ENCODE data around the gene SEPTIN12. TPM values are rescaled to one million over a fixed set of nuclear protein-coding genes. Genes with fewer than 3 reads are reported as not detected.

SEPTIN12 gene
- total and polyA plus RNA-seq, 2 experiments from 2014 or later, result not detected

DNA sequence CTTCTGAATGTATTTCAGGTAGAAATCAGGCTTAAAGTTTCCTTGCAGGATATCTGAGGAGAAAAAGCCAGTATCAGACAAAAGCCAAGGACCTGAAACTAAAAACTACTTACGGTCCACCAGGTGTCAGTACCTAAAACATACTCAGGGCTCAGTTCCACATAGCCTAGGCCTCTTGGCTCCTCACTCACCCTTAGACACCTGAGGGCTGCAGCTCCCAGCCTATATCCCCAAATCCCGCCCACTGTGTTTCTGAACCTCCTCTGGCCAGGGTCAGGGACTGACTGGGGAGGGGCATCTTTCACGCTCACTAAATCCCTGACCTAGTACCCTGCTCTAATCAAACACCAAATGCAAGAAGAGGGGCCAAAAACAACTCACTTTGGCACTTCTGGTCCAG, 23.1 kb upstream of the SEPTIN12 start:
- 96% methylated on average over 3 of the region's 3 CpGs for WGBS (ENCODE audit: low lambda C conversion rate, missing lambda C conversion rate)
- TF ChIP-seq, protein P1, sequence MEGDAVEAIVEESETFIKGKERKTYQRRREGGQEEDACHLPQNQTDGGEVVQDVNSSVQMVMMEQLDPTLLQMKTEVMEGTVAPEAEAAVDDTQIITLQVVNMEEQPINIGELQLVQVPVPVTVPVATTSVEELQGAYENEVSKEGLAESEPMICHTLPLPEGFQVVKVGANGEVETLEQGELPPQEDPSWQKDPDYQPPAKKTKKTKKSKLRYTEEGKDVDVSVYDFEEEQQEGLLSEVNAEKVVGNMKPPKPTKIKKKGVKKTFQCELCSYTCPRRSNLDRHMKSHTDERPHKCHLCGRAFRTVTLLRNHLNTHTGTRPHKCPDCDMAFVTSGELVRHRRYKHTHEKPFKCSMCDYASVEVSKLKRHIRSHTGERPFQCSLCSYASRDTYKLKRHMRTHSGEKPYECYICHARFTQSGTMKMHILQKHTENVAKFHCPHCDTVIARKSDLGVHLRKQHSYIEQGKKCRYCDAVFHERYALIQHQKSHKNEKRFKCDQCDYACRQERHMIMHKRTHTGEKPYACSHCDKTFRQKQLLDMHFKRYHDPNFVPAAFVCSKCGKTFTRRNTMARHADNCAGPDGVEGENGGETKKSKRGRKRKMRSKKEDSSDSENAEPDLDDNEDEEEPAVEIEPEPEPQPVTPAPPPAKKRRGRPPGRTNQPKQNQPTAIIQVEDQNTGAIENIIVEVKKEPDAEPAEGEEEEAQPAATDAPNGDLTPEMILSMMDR (IDR thresholded peaks at IDR 0.05; ENCODE audit: poor library complexity), result no peak
- TF ChIP-seq EZH2 (IDR thresholded peaks at IDR 0.05; ENCODE audit: borderline replicate concordance) (no peak), EZH2phosphoT487 (IDR thresholded peaks at IDR 0.05; ENCODE audit: low read depth, severe bottlenecking, unreplicated experiment) (no peak)

DNA sequence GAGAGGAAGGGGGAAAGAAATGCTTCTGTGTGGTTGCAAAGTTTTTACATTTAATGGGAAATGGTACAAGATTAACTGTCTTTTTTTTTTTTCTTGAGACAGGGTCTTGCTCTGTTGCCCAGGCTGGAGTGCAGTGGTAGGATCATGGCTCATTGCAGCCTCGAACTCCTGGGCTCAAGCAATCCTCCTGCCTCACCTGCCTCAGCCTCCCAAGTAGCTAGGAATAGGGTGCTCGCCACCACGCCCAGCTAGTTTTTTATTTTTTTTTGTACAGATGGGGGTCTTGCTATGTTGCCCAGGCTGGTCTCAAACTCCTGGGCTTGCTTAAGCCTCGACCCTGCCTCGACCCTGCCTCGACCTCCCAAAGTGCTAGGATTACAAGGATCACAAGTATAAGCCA, 18.1 kb upstream of the SEPTIN12 start:
- Histone ChIP-seq H3K79me2 (no peaks in the 10 kb centered on the region), H3K4me3 (no peak overlapping the region), H3K4me2 (no peak overlapping the region), H3K27ac (no peak overlapping the region), H4K20me1 (ENCODE audit: insufficient read depth, poor library complexity, severe bottlenecking) (no peaks in the 10 kb centered on the region), H3K27me3 (no peaks in the 10 kb centered on the region), H3K9me3 (ENCODE audit: low read depth) (no peaks in the 10 kb centered on the region), H3K4me1 (ENCODE audit: insufficient read depth) (peaks cover 18% of the 10 kb centered on the region), H3K36me3 (replicated peaks; ENCODE audit: insufficient read depth, low read depth) (no peaks in the 10 kb centered on the region), H2AFZ (no peak overlapping the region), H3K9me2 (replicated peaks; ENCODE audit: insufficient read depth) (no peaks in the 10 kb centered on the region)
- 88% methylated on average over 6 of the region's 6 CpGs for WGBS (ENCODE audit: low lambda C conversion rate, missing lambda C conversion rate)
- DNase-seq (ENCODE audit: low spot score), result no peak
- TF ChIP-seq EZH2 (IDR thresholded peaks at IDR 0.05; ENCODE audit: borderline replicate concordance) (no peak), EZH2phosphoT487 (IDR thresholded peaks at IDR 0.05; ENCODE audit: low read depth, severe bottlenecking, unreplicated experiment) (no peak)
- TF ChIP-seq, protein P1 (IDR thresholded peaks at IDR 0.05; ENCODE audit: poor library complexity), result no peak

More for the DNA sequence above, 23.1 kb upstream of the SEPTIN12 start:
- Histone ChIP-seq H4K20me1 (ENCODE audit: insufficient read depth, poor library complexity, severe bottlenecking) (no peaks in the 10 kb centered on the region), H2AFZ (no peak overlapping the region), H3K4me3 (no peak overlapping the region), H3K4me1 (ENCODE audit: insufficient read depth) (no peaks in the 10 kb centered on the region), H3K9me3 (ENCODE audit: low read depth) (no peaks in the 10 kb centered on the region), H3K4me2 (no peak overlapping the region), H3K27me3 (no peaks in the 10 kb centered on the region), H3K9me2 (replicated peaks; ENCODE audit: insufficient read depth) (no peaks in the 10 kb centered on the region), H3K36me3 (replicated peaks; ENCODE audit: insufficient read depth, low read depth) (no peaks in the 10 kb centered on the region), H3K79me2 (no peaks in the 10 kb centered on the region), H3K27ac (no peak overlapping the region)
- DNase-seq (ENCODE audit: low spot score), result no peak

DNA sequence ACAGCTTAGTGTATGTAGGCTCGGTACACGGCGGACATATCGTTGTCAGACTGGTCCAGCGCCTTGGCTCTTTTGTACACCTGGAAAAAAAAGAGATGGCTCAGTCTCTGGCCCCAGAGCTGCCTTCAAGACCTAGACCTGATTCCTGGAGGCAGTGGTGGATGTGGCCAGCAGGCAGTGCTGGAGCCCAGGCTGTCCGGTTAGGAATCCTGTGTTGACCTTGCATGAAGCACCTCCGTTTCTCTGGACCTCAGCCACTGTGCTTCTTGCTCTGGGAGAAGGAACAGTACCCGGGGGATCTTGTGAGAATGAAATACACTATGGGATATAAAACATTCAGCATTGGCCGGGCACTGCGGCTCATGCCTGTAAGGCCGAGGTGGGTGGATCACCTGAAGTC, 17.1 kb upstream of the SEPTIN12 start:
- Histone ChIP-seq H3K36me3 (replicated peaks; ENCODE audit: insufficient read depth, low read depth) (no peaks in the 10 kb centered on the region), H4K20me1 (ENCODE audit: insufficient read depth, poor library complexity, severe bottlenecking) (no peaks in the 10 kb centered on the region), H3K27ac (peak overlapping the region; percentile 37), H3K9me2 (replicated peaks; ENCODE audit: insufficient read depth) (no peaks in the 10 kb centered on the region), H3K4me1 (ENCODE audit: insufficient read depth) (peaks cover 21% of the 10 kb centered on the region), H3K79me2 (peaks cover 3% of the 10 kb centered on the region), H3K27me3 (no peaks in the 10 kb centered on the region), H3K4me3 (no peak overlapping the region), H2AFZ (no peak overlapping the region), H3K4me2 (peak overlapping the region; percentile 91), H3K9me3 (ENCODE audit: low read depth) (no peaks in the 10 kb centered on the region)
- no peak for DNase-seq (ENCODE audit: low spot score)
- TF ChIP-seq EZH2phosphoT487 (IDR thresholded peaks at IDR 0.05; ENCODE audit: low read depth, severe bottlenecking, unreplicated experiment) (no peak), EZH2 (IDR thresholded peaks at IDR 0.05; ENCODE audit: borderline replicate concordance) (no peak)
- TF ChIP-seq, protein P1 (IDR thresholded peaks at IDR 0.05; ENCODE audit: poor library complexity), result no peak
- WGBS (ENCODE audit: low lambda C conversion rate, missing lambda C conversion rate), result 89% methylated on average over 6 of the region's 11 CpGs

Measured in hepatocyte (in vitro differentiated cells).